Esophagus muscularis mucosa (tissue), 3 donors: ENCODE results near the gene COG2.

Source experiments
- POLR2A ChIP-seq: fragments of 450-650 bp; IDR thresholded peaks from one replicate; pipeline ENCODE4 v1.6.1; 2017; ENCODE audit warnings: antibody characterized with exemption, moderate library complexity, mild to moderate bottlenecking, low read depth
- TF ChIP-seq, protein P1 (sequence below), 3 experiments: fragments of 200-600 bp in 2 of 3; fragments of 450-650 bp in 1 of 3; sonication (generic) in 2 of 3; IDR thresholded peaks; one replicate each; pipeline ENCODE4 v1.5.1; 2017 to 2019; ENCODE audit warnings: antibody characterized with exemption in 3 of 3, mild to moderate bottlenecking in 2 of 3, moderate library complexity in 1 of 3

GRCh38 chr1:230668227-230668626 is 25.9 kb downstream of the COG2 start:
- TF ChIP-seq, protein P1, sequence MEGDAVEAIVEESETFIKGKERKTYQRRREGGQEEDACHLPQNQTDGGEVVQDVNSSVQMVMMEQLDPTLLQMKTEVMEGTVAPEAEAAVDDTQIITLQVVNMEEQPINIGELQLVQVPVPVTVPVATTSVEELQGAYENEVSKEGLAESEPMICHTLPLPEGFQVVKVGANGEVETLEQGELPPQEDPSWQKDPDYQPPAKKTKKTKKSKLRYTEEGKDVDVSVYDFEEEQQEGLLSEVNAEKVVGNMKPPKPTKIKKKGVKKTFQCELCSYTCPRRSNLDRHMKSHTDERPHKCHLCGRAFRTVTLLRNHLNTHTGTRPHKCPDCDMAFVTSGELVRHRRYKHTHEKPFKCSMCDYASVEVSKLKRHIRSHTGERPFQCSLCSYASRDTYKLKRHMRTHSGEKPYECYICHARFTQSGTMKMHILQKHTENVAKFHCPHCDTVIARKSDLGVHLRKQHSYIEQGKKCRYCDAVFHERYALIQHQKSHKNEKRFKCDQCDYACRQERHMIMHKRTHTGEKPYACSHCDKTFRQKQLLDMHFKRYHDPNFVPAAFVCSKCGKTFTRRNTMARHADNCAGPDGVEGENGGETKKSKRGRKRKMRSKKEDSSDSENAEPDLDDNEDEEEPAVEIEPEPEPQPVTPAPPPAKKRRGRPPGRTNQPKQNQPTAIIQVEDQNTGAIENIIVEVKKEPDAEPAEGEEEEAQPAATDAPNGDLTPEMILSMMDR (IDR thresholded peaks at IDR 0.05): no peak
- TF ChIP-seq POLR2A: no peak
